CD4-positive, alpha-beta T cell treated with Interleukin-4 for 4 hours (primary cell): Measurements from ENCODE around the gene OGFR.

Experiments
- DNase-seq: peaks from one replicate; pipeline ENCODE4 v3.0.0-alpha.2; 2020

OGFR gene

GRCh38 chr20:62827311-62828038 lies 22.8 kb downstream of the OGFR start:
- DNase-seq: no peak

- no peak for DNase-seq
Measured at GRCh38 chr20:62828051-62828450, 23.4 kb downstream of the OGFR start.

GRCh38 chr20:62828511-62829230 lies 24.0 kb downstream of the OGFR start:
- no peak for DNase-seq

GRCh38 chr20:62829231-62830230 lies 24.9 kb downstream of the OGFR start:
- DNase-seq: no peak

GRCh38 chr20:62830251-62830650 lies 25.6 kb downstream of the OGFR start:
- no peak for DNase-seq

- DNase-seq: no peak
Measured at GRCh38 chr20:62830821-62831220, 26.2 kb downstream of the OGFR start.

GRCh38 chr20:62831361-62831788 lies 26.7 kb downstream of the OGFR start:
- DNase-seq: no peak

- no peak for DNase-seq
Measured at GRCh38 chr20:62831854-62832211, 27.2 kb downstream of the OGFR start.

GRCh38 chr20:62832212-62832922 lies 27.7 kb downstream of the OGFR start:
- peak; percentile 15 for DNase-seq

GRCh38 chr20:62832951-62833391 lies 28.3 kb downstream of the OGFR start:
- no peak for DNase-seq

GRCh38 chr20:62834967-62835730 lies 30.5 kb downstream of the OGFR start:
- no peak for DNase-seq

GRCh38 chr20:62835931-62836861 lies 31.6 kb downstream of the OGFR start:
- DNase-seq: no peak

GRCh38 chr20:62836967-62837490 lies 32.4 kb downstream of the OGFR start:
- no peak for DNase-seq

- no peak for DNase-seq
Measured at GRCh38 chr20:62837790-62838127, 33.1 kb downstream of the OGFR start.

- DNase-seq: no peak
Measured at GRCh38 chr20:62838128-62838891, 33.7 kb downstream of the OGFR start.

GRCh38 chr20:62839261-62839660 lies 34.6 kb downstream of the OGFR start:
- DNase-seq: no peak

GRCh38 chr20:62839816-62840215 lies 35.2 kb downstream of the OGFR start:
- no peak for DNase-seq

GRCh38 chr20:62840244-62841197 lies 35.9 kb downstream of the OGFR start:
- DNase-seq: no peak
